Activated CD4-positive, alpha-beta T cell treated with anti-CD3 and anti-CD28 coated beads for 48 hours (primary cell): Measurements from ENCODE around the gene GAGE12H.
"Not testable (repeated sequence)": the region's sequence is repeated elsewhere in the genome, so short reads cannot be mapped to it uniquely, and the experiment has no call there.

Source experiments
- DNase-seq: peaks from one replicate; pipeline ENCODE4 v3.0.0-alpha.2; 2020

The GAGE12H gene

GRCh38 chrX:49579649-49580048, at the start of gene GAGE12H:
Gene GAGE12H (plus strand): TSS chrX:49579949. CDS start chrX:49581104, 1,155 bp downstream.
- DNase-seq = not testable (repeated sequence)

- DNase-seq = not testable (repeated sequence)
These were observed 47.9 kb upstream of the GAGE12H start, which contains the start of gene GAGE12C for GRCh38 chrX:49531877-49532276. Gene GAGE12C (plus strand): TSS chrX:49532177. CDS start chrX:49533332, 1,155 bp downstream.

GRCh38 chrX:49541433-49541832, 38.3 kb upstream of the GAGE12H start, which contains the start of gene GAGE12D:
Gene GAGE12D (plus strand): TSS chrX:49541733. CDS start chrX:49542888, 1,155 bp downstream.
- not testable (repeated sequence) for DNase-seq

- DNase-seq = not testable (repeated sequence)
These were observed 28.8 kb upstream of the GAGE12H start, which contains the start of gene GAGE12E for GRCh38 chrX:49550989-49551388. Gene GAGE12E (plus strand): TSS chrX:49551289. CDS start chrX:49552444, 1,155 bp downstream.

GRCh38 chrX:49560542-49560941, 19.2 kb upstream of the GAGE12H start, which contains the start of gene GAGE12F:
Gene GAGE12F (plus strand): TSS chrX:49560842. CDS start chrX:49561997, 1,155 bp downstream.
- DNase-seq = not testable (repeated sequence)

GRCh38 chrX:49568728-49569127, 11.0 kb upstream of the GAGE12H start:
- not testable (repeated sequence) for DNase-seq

GRCh38 chrX:49569152-49569551, 10.6 kb upstream of the GAGE12H start:
- DNase-seq = not testable (repeated sequence)

- DNase-seq = not testable (repeated sequence)
These were observed 9.6 kb upstream of the GAGE12H start, which contains the start of gene GAGE12G for GRCh38 chrX:49570100-49570499. Gene GAGE12G (plus strand): TSS chrX:49570400. CDS start chrX:49571555, 1,155 bp downstream.

- DNase-seq = not testable (repeated sequence)
These were observed 9.4 kb downstream of the GAGE12H start, which contains the start of gene GAGE2A for GRCh38 chrX:49589196-49589595. Gene GAGE2A (plus strand): TSS chrX:49589496. CDS start chrX:49590651, 1,155 bp downstream.

GRCh38 chrX:49589769-49590478, 10.2 kb downstream of the GAGE12H start:
- peak; percentile 5 for DNase-seq

- not testable (repeated sequence) for DNase-seq
These were observed 10.7 kb downstream of the GAGE12H start for GRCh38 chrX:49590488-49590887.

GRCh38 chrX:49598720-49599119, 19.0 kb downstream of the GAGE12H start, which contains the start of gene GAGE1:
Gene GAGE1 (plus strand): TSS chrX:49599020. CDS start chrX:49600175, 1,155 bp downstream.
- DNase-seq = not testable (repeated sequence)

GRCh38 chrX:49610718-49611310, 31.1 kb downstream of the GAGE12H start:
- DNase-seq = no peak

GRCh38 chrX:49618574-49618973, 38.8 kb downstream of the GAGE12H start:
- DNase-seq = no peak

GRCh38 chrX:49627086-49627777, 47.5 kb downstream of the GAGE12H start:
- DNase-seq = peak; percentile 45
